ENCODE measurements around the gene ANKRD34A. TPM values are rescaled to one million over a fixed set of nuclear protein-coding genes. Genes with fewer than 3 reads are reported as not detected.
A peak's percentile ranks its signal among the peaks of the same experiment; 100 is the strongest.
"Not testable (repeated sequence)": the region's sequence is repeated elsewhere in the genome, so short reads cannot be mapped to it uniquely, and the experiment has no call there.

The ANKRD34A gene
- polyA plus RNA-seq, 12 donors = 0.58 to 1.4 (median 0.81) TPM; not detected in 2

DNA sequence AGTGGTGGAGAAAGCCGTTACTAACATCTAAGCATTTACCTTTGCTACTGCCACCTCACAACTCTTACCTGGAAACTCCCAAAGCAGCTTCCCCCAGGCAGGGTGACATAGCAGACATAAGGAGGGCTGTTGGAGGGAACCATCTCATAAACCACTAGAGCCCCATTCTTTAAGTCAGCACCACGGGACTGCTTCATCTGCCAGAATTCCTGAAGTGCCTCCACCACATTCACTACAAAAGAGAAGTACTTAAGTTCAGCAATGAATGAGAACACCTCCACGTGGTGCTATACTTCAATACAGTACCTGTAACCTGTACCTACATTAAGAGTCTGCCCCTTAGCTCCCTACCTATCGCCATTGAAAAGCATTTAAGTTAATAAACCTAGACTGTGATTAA is 16.8 kb downstream of the ANKRD34A start:
- no peak for DNase-seq

DNA sequence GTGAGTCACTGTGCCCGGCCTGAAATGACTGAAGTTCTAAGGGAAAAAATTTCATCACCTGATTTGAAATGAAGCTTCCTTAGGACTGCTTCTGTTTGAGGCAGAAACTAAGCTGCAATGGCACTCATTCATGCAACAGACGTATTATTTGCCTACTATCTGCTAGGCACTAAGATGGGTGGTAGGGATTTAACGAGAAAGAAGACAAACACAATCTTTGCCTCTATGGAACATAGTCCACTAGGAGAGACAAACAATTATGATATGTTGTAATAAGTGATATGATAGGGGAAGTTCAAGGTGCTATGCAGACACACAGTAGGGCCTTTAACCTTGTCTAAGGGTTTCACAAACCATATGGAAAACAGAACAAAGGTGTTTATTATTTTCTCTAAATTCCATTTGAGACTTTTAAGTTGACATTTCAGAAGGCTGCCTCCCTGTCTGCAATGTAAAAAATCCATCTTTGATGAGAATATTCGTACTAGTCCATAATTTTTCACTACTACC is 17.8 kb downstream of the ANKRD34A start:
- no peak for DNase-seq

DNA sequence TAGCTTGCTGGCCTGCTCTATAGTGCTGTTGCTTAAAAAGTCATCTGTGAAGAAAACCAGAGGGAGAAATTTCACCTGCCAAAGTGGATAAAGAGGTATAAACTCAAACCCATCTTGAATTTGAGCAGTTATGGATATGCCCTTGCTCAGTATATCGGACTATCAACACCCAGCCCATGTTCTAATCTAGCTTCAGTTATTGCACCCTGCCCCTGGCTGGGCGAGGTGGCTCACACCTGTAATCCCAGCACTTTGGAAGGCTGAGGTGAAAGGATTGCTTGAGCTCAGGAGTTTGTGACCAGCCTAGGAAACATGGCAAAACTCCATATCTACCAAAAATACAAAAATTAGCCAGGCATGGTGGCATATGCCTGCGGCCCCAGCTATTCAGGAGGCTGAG is 19.8 kb downstream of the ANKRD34A start:
- DNase-seq = no peak

DNA sequence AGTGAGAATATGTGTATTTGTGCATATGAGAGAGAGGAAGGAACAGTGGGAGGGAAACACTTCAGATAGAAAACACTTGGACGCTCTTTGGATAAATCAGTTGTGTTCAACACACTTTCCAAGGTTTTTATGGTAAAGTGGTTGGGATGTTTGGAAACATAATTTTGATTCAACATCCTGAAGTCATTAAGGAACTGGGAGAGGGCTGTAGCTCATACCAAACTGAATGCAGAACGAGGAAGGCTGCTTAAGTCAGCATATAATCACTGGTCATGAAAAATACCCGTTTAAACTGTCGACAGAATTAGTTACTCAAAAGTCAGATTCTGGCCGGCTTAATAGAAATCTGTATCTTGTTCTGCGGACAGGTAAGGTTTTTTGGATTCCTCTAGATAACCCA is 21.5 kb downstream of the ANKRD34A start:
- no peak for DNase-seq

DNA sequence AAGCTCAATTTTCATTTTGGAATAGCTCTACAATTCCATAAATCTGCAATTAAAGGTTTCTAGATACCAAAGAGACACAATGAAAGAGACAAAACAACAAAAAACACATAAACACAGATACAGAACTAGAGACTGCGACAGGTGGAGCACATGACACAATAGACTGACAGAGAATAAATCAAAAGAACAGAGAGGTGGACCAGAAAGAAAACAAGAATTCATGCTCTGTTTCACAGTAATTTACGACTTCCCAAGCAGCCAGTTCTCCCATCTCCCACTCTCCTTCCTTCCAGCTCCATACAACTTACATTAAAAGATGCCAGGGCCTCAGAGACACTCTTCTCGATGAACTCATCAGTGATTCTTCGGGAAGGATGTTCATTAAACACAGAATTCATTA is 22.0 kb downstream of the ANKRD34A start:
- no peak for DNase-seq

DNA sequence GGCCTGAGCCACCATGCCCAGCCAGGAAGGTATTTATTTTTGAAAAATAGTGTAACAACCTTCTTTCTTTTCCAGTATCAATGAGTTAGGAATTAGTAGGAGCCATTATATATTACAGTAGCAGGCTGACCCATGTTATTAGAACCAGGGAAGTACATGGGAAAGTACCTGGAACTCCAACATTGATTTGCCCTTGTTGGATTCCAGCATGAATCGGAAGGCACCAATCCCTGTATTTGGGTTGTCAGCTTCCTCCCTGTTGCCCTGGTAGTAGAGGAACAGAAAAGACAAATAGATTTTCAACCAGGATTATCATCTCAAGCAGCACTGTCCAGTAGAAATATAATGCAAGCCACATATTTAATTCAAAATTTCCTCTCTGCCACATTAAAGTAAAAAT is 26.9 kb downstream of the ANKRD34A start:
- no peak for DNase-seq

DNA sequence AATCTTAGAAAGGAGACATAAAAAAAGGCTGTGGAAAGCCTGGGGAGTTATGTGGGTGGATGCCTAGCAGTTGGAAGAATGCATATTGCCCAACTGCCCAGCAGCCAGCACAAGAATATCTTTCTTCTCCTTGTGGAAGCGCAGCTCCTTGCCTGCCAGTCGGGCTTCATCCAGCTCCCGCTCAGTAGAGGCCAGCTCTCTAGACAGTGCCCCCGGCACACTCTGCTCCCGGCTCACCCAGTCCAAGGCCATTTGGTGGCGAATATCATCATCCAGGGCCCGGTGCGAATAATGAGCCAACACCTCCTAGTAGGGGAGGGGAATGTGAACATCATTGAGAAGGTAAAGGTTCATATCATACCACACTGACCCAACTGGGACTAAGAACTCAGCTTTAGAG is 28.1 kb downstream of the ANKRD34A start:
- no peak for DNase-seq

DNA sequence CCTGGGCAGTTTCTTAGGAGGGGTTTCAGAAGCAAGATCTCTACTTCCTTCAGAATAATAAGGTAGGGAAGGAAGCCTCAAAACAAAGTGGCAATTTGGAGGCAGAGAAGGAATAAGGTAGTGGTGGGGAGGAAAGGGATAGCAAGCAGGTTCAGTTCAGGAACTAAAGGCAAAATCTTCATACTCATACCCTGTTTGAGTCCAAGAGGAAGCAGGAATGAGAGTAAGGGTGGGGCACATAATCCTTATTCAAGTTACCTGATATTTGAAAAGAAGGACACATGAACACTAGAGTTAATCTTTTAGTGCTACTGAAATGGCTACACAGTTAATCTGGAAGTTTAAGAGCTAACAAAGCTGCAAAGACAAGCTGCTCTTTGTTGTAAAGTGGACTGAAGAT is 28.7 kb downstream of the ANKRD34A start:
- no peak for DNase-seq

DNA sequence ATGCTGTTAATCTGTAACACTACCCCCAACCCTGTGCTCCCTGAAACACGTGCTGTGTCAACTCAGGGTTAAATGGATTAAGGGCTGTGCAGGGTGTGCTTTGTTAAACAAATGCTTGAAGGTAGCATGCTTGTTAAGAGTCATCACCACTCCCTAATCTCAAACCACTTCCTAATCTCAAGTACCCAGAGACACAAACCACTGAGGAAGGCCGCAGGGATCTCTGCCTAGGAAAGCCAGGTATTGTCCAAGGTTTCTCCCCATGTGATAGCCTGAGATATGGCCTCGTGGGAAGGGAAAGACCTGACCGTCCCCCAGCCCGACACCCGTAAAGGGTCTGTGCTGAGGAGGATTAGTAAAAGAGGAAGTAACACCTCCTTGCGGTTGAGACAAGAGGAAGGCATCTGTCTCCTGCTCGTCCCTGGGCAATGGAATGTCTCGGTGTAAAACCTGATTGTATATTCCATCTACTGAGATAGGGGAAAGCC is 31.8 kb downstream of the ANKRD34A start:
- DNase-seq = not testable (repeated sequence)

DNA sequence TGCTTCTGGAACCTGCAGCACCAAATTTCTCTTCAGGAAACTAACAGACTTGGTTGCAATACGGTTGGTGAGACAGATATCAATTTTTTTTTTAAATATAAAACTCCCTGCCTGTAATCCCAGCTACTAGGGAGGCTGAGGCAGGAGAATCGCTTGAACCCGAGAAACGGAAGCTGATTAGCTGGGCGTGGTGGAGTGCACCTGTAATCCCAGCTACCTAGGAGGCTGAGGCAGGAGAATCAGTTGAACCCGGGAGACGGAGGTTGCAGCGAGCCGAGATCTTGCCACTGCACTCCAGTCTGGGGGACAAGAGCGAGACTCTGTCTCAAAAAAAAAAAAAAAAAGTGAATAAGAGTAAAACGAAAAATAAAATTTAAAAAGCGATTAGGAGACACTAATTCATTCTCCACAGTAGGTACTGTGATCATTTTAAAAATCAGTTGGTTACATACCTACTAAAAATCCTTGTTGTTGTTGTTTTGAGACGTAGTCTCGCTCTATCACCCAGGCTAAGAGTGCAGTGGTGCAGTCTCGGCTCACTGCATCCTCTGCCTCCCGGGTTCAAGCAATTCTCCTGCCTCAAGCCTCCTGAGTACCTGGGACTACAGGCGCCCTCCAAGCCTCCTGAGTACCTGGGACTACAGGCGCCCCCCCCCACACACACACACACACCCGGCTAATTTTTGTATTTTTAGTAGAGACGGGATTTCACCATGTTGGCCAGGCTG is 36.3 kb downstream of the ANKRD34A start:
- no peak for DNase-seq

DNA sequence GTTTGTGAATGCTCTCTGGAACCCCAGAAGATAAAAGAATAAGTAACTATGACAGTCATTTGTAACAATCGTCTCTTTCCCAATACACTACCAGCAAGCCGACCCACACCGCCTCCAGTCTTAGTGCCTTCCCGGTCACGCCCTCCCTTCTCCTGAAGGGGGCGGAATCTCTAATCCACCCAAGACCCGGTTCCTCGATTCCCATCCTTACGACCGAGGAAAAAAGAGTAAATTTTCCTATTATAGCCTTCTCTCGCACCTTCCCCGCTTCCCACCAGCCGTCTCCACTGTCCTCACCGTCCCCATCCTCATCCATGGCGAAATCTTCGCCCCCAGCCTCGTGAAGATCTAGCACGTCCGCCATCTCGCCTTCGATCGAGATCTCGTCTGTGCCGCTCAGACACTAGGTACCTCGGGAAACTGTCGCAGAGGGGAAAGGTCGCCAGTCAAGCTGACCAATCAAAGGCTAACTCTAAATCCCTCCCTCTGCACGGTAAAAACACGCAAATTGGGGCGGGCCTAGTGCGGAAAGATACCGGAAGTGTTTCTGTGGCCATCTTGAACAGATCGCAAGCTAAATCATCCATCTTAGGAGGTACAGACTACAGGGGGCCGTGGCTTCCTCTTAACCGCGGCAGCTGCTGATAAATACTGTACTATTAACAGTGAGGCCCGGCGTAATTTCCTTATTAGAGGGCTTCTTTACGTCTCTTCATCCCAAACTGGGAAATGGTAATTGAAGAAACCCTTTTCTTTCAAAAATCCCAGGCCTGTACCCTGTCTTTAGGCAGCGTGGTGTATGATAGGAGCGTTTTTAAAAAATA is 37.1 kb downstream of the ANKRD34A start, which contains the start of gene RBM8A:
Gene RBM8A (minus strand): TSS at position 422 of the 824 bp plus-strand sequence. CDS start 58 bp downstream, at position 364.
- peak; percentile 98 for DNase-seq

DNA sequence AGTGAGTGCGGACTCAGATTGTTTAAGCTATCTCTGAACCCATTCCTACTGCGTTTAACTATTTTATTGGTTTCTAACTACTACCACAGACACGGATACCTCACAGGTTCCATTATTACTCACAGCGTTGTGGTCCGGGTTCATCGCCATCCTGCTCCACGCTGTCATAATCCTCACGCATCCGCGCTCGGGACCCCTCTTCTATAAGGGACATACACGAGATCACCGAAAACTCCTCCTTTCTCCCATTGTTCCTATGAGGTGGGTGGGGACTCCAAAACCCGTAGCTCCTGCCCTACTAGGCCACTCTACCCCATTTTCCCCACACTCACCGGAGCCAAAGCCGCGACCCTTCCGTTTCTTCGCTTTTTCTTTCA is 37.7 kb downstream of the ANKRD34A start:
- DNase-seq = no peak

DNA sequence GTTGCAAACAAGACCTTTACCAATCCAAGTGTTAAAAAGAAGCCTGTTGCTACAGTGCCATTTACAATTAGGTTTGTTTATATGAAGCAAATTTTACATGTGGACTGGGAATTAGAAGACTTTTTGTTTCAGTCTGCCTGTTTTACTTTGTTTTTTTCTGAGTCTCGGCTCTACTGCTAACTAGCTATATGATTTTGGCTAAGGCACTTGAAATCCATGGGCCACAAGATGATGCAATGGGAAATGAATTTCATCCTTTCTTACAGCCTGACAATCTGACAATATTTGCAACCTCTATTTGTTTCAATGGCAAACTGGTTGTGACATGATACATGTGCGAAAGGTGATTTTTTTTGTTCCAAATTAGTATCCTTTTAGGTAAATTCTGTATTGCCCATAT is 42.1 kb downstream of the ANKRD34A start:
- no peak for DNase-seq

DNA sequence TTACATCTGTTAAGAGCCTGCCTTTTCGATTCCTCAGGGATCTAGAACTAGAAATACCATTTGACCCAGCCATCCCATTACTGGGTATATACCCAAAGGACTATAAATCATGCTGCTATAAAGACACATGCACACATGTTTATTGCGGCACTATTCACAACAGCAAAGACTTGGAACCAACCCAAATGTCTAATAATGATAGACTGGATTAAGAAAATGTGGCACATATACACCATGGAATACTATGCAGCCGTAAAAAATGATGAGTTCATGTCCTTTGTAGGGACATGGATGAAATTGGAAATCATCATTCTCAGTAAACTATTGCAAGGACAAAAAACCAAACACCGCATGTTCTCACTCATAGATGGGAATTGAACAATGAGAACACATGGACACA is 44.1 kb downstream of the ANKRD34A start:
- DNase-seq = not testable (repeated sequence)

DNA sequence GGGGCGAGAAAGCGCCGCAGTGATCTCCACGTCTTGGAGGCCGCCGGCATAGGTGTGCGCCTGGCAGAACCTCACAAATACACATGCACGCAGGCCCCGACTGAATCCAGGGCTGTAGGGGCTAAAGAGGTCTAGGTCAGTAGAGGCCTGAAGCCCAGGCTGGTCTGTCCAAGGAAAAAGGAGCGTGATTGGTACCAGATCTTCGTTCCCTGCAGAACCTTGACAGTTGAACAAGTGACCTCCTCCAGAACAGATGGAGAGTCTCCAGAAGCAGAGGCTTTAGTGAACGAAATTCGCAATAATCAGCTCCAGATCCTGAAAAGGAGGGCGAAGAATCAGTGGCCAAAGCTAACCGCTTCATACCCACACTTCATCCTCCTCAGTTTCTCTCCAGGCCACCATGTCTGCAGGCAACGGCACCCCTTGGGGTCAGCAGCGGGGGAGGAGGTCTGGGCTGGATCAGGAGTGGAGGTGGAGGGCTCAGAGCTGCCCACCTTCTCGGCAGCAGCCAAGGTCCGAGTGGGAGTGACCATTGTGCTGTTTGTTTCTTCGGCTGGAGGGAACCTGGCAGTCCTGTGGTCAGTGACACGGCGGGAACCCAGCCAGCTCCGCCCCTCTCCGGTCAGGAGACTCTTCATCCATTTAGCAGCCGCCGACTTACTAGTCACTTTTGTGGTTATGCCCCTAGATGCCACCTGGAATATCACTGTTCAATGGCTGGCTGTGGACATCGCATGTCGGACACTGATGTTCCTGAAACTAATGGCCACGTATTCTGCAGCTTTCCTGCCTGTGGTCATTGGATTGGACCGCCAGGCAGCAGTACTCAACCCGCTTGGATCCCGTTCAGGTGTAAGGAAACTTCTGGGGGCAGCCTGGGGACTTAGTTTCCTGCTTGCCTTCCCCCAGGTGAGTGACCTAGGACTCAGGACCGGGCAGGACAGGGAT is 45.1 kb downstream of the ANKRD34A start:
- DNase-seq = peak; percentile 44

DNA sequence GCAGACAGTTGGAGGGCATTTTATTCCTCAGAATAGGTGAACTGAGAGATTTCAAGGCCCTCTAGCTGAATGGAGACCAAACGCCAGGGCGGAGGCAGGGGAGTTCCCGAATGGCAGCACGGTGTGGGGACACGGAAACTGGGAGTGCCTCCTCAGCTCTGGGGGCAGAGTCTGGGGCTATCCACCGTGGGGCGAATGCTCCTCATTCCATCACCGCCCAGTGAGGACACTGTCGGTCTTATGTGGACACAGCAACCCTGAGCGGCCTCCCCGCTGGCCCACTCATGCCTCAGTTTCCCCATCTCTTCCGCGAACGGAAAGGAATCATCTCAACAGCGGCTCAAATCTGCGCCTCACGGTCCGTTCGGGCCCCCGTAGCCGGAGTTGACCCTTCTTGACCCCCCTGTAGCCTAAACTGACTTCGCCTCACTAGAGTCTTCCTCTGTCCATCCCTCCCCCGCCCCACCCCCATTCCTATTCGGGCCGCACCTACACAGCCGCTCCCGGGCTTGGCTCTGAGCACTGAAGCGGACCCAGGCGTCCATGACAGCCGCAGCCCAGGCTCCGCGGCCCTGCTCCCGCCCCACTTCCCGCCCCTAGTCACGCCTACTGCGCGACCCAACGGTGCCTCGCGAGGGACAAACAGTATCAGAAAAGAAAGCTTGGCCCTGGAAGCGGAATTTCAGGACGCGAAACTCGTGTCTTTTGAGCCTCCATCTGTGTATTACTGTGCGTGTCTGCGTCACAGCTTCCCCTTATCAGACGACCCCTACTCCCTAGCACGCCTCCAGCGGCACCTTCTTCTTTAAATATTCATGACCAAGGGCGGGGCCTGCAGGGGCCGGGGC is 46.0 kb downstream of the ANKRD34A start, which contains the start of gene PEX11B:
Gene PEX11B (minus strand): TSS at position 574 of the 848 bp plus-strand sequence. CDS start 29 bp downstream, at position 545.
- peak; percentile 91 for DNase-seq

DNA sequence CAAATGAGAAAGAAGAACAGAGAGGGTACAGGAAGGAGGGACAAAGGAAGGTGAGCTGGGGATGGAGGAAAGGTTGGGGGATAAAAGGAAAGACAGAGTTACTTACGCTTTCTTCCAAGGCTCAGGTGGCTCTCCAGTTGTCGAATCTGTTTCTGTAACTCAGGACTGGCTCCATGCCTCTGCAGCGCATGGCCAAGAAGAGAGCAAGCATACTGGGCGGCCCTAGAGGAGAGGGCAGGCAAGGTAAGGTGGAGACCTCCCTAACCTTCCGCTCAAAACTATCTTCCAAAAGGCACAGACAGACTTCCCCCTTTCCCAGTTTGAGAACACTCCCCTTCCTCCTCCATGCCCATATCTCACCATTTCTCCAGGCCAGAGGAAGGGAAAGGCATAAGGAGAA is 46.8 kb downstream of the ANKRD34A start:
- DNase-seq = no peak

DNA sequence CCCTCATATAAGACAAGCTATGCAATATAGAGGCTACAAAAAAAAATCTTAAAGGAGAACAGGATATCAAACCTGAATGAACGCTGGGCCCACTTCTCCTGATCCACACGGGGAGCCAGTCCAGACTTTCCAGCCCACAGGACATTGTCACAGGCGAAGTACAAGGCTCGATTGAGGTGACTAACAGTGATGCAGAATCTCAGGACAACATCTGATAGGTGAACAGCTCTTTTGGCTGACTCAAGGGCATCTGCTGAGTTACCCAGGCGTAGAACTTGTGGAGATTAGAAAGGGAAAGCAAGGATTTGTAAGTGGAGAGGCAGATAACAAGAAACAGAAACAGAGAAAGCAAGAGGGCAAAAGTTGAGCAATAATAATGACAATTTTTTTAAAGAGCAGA is 47.6 kb downstream of the ANKRD34A start:
- DNase-seq = no peak

DNA sequence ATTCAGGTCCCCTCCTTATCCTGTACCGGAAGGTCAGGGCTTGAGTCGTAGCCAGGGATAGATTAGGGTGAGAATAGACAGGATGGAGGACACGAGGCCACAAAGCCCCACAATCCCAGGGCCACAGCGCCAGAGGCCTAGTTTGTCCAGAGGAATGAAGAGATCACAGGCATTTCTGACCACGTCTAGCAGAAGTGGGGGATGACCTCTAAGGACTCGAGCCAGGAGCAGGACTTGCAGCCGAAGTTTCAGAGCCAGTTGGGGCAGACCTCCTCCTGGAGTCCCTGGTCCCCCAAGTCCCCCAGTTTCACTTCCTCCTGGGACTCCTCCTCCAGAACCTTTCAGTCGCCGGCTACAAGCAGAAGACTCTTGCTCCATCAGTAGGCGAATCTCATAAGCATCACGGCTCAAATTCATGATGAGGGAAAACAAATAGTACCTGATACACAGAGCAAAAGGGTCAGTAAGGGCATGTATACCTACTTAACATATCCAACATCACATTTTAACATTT is 52.2 kb downstream of the ANKRD34A start:
- no peak for DNase-seq
